HEK293T (cell line): ENCODE results near the gene RNF214.

Experiments
- ARNT ChIP-seq: fragments of 450-650 bp; IDR thresholded peaks from 2 replicates; pipeline ENCODE4 v1.6.1; 2017; ENCODE audit warnings: mild to moderate bottlenecking
- BHLHE40 ChIP-seq: fragments of 450-650 bp; IDR thresholded peaks from 2 replicates; pipeline ENCODE4 v1.6.1; 2016; ENCODE audit warnings: mild to moderate bottlenecking, moderate library complexity, borderline replicate concordance
- CTBP1 ChIP-seq: fragments of 450-650 bp; IDR thresholded peaks from 2 replicates; pipeline ENCODE4 v1.6.1; 2016; ENCODE audit warnings: borderline replicate concordance
- ELF4 ChIP-seq: fragments of 450-650 bp; IDR thresholded peaks from 2 replicates; pipeline ENCODE4 v1.6.1; 2017; ENCODE audit warnings: antibody characterized with exemption
- FOXA1 ChIP-seq: fragments of 450-650 bp; IDR thresholded peaks from 2 replicates; pipeline ENCODE4 v1.6.1; 2016; ENCODE audit warnings: mild to moderate bottlenecking
- FOXK2 ChIP-seq: fragments of 450-650 bp; IDR thresholded peaks from 2 replicates; pipeline ENCODE4 v1.6.1; 2016; ENCODE audit warnings: mild to moderate bottlenecking
- FOXM1 ChIP-seq: fragments of 450-650 bp; IDR thresholded peaks from 2 replicates; pipeline ENCODE4 v1.6.1; 2017; ENCODE audit warnings: mild to moderate bottlenecking, borderline replicate concordance
- HDGF ChIP-seq: fragments of 450-650 bp; IDR thresholded peaks from 2 replicates; pipeline ENCODE4 v1.6.1; 2017; ENCODE audit warnings: antibody characterized with exemption, borderline replicate concordance
- L3MBTL2 ChIP-seq: fragments of 450-650 bp; conservative IDR thresholded peaks from 2 replicates; pipeline ENCODE4 v1.6.1; 2016; ENCODE audit warnings: mild to moderate bottlenecking
- NFRKB ChIP-seq: fragments of 450-650 bp; IDR thresholded peaks from 2 replicates; pipeline ENCODE4 v1.6.1; 2016; ENCODE audit warnings: mild to moderate bottlenecking, moderate library complexity
- PKNOX1 ChIP-seq: fragments of 450-650 bp; IDR thresholded peaks from 2 replicates; pipeline ENCODE4 v1.6.1; 2016
- SP1 ChIP-seq: fragments of 450-650 bp; IDR thresholded peaks from 2 replicates; pipeline ENCODE4 v1.6.1; 2017
- TARDBP ChIP-seq: fragments of 450-650 bp; IDR thresholded peaks from 2 replicates; pipeline ENCODE4 v1.6.1; 2016
- ZNF384 ChIP-seq: fragments of 450-650 bp; IDR thresholded peaks from 2 replicates; pipeline ENCODE4 v1.6.1; 2016

GRCh38 chr11:117259417-117259816 is 26.9 kb downstream of the RNF214 start:
- TF ChIP-seq BHLHE40 (no peak), FOXM1 (no peak), PKNOX1 (no peak), TARDBP (no peak), HDGF (no peak), ARNT (no peak), FOXK2 (no peak), ELF4 (no peak), L3MBTL2 (no peak), ZNF384 (no peak), CTBP1 (no peak), SP1 (no peak), NFRKB (no peak), FOXA1 (no peak)
